Colon (tissue), 2 donors: ENCODE measurements around the gene GDF2.

Experiments
- FAIRE-seq: peaks from 2 replicates; lab custom pipeline; 2012; peaks lifted over from hg19 to GRCh38; lab: Jason Lieb, UNC
- donor health status: control.
- donor health status: control.

The GDF2 gene

DNA sequence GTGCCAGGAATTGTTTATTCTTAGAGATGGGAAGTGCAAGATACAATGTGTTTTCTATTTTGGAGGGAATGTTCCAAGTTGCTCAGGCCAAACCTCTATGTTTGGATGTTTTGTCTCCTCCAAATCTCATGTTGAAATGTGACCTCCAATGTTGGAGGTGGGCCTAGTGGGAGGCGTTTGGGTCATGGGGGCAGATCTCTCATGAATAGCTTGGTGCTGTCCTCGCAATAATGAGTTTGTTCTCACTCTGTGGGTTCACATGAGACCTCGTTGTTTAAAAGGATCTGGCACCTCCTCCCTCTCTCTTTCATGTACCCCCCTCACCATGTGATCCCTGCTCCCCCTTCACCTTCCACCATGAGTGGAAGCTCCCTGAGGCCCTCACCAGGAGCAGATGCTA lies 30.6 kb upstream of the GDF2 start:
- FAIRE-seq, result no peak

DNA sequence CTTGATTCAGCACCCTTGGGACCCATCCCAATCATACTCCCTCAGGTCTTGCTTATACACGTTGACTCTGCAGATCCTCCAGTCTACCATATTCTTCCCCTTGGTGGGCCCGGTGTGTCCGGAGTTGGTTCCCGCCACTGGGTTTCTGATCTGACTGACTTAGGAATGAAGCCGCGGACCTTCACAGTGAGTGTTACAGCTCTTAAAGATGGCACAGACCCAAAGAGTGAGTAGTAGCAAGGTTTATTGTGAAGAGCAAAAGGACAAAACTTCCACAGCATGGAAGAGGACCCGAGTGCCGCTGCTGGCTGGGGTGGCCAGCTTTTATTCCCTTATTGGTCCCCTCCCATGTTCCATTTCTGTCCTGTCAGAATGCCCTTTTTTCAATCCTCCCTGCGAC lies 28.2 kb upstream of the GDF2 start:
- FAIRE-seq, result no peak

DNA sequence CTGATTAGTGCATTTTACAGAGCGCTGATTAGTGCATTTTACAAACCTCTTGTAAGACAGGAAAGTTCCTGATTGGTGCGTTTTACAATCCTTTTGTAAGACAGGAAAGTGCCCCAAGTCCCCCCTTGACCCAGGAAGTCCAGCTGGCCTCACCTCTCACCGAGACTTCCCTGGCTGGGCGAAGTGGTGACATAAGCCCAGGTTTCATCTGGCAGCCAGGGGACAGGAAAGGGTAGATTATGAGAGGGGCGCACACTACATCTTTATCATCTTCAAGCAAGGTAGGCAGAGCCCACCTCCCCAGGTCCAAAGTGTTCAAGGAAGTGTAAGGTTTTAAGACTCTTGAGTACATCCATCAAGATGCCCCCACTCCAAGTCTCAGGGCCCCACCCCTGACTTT lies 27.8 kb upstream of the GDF2 start:
- FAIRE-seq, result no peak

DNA sequence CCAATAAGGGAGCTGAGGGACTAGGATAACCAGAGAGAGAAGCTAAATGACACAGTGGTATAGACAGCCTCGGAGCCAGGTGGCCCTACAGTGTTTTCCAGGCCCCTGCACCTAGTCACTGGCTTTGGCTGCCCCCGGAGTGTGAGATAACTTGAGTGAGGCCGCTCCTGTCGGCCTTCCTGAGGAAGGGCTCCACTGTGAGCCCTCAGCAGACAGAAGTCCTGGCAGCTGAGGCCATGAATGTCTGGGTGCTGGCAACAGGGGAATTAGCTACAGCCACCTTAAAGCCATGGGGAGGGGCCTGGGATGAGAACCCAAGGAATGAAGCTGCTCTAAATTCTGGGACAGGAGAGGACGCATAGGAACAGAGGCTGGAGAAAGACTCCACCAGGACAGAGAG lies 26.8 kb upstream of the GDF2 start:
- FAIRE-seq, result no peak

DNA sequence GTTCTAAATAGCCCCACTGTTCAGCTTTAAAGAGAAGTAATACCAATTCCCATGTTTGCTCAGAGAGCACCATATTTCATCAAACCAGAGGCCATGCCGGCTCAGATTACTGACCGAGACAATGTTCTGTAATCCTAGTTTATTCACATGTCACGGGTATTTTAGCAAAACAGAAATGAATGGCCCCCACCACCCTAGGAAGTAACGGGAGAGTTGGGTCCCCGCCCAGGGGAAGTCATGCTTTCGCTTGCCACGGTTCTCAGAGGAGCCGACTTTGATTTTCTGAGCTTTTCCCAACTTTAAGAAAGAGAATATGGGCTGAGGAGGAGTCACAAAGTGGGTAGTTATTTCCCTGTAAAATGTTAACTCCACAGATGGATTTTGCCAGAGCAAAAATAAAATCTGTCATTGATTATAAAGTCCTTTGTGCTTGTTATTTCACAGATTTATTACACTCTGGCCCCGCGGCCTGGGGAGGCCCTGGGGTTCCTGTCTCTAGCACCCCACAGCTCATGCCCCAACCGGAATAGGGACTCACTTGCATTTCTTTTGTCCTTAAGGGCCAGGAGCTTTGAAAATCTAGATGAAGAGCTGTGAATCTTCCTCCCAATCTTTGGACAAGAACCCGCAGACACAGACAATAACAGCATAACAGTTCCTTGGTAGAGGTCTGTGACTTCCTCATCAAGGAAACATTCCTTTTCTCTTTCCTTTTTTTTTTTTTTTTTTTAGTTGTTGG lies 25.9 kb upstream of the GDF2 start:
- no peak for FAIRE-seq

DNA sequence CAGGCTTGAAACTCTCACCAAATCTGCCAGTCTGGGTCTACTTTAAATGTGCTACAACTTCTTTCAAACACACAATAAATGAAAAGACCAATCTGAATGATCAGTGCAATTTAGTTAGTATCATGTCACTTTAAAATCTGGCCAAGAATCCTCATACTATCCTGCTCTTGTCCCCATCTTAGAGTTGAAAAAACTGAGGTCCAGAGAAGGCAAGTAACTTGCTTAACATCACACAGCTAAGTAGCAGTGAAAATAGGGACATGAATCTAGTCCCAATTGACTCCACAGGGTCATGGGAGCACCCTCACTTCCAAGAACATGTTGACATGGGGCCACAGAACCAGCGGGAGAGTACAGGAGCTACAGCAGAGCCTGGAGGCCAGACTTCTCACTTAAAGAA lies 25.3 kb upstream of the GDF2 start:
- FAIRE-seq, result no peak

DNA sequence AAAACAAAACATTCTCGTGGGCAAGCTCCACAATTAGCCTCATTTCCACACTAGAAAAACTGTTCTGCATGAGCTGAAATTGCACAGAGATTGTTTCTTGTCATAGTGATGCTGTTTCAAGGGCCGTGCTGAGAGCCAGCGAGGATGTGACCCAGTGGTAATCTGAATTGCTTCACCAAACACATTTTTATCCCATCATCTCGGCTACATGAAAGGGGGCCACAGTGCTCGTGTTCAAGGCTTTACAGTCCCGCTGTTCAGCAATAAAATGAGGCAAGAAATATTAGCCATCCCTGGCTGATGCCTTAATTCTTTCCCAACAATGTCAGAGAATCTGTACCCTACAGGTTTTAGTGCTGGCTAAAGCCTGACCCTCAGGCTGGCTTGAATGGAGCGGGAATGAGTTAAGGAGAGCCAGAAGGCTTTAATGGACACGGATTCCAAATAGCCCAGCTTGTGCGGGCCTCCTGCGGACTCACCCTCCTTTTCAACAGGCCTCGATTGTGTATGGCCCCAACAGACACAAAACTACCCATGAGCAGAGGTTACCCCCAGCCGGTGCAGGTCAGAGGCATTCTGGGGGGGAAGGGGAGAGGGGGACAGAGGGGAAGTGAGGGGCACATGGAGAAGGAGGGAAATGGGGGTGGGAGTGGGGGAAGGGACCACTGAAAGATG lies 24.3 kb upstream of the GDF2 start:
- FAIRE-seq, result no peak

DNA sequence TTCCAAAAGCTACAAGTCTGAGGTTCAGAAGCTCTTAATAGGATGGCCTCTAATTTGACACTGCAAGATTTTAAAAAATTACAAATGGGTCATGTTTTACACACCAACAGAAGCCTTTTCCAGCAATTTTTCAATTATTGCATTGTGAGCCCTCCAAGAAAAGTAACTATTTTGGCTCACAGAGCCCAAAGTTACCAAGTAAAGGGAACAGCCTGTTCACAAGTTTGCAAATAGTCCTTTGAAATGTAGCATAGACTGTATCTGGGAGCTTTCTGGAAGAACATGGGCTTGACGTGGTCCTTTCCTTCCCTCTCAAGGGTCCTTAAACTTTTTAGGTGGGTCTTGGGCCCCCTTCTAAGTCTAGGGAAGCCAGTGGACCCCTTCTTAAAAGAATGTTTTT lies 23.5 kb upstream of the GDF2 start:
- no peak for FAIRE-seq

DNA sequence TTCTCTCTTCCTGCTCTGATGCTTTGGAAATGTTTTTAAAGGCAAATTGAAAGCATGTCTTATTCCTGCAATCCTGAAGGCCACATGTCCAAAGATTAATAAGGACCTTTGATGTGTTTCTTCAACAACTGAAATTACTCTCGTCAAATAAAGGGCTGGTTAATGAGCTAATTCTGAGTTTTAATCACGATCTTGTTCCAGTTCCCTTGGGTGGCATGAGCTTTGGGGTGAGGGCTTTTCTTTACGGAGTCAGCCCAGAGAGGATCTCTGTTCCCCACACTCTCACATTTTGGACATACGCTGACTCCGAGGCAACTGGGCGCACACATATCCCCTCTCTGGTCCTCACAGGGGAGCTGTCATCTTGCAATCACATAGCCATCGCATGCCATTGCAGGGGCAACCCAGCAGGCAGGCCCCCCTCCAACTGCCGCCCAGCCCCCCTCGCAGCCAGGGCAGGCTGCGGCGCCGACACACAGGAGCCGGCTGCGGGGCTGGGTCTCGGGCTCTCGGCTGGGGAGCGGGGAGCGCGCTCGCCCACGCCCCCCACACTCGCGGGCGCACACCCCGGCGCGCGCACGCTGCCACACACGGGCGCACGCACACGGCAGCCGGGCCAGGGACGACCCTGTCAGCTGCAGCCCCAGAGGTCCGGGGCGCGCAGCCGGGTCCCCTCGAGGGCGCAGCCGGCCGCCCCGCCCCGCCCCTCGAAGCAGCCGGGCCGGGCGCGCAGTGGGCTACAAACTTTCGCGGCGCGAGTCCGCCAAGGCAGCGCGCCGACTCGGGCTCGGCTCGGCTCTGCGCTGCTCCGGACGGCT lies 22.4 kb upstream of the GDF2 start, which contains the start of gene GDF10:
TSS of gene GDF10 (plus strand) at position 587 of the 818 bp plus-strand sequence. CDS start 455 bp downstream, outside the sequence.
- FAIRE-seq, result no peak

DNA sequence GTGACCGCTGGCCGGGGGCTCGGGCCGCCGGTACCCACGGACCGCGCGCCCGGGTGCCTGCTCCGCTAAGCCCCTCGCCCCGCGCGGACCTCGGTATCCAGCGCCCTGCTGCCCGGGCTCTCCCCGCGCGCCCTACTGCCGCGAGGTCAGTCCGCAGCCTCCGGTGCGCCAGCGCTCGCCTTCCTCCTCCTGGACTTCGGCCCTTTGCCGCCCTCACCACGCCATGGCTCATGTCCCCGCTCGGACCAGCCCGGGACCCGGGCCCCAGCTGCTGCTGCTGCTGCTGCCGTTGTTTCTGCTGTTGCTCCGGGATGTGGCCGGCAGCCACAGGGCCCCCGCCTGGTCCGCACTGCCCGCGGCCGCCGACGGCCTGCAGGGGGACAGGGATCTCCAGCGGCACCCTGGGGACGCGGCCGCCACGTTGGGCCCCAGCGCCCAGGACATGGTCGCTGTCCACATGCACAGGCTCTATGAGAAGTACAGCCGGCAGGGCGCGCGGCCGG lies 21.8 kb upstream of the GDF2 start:
- FAIRE-seq, result no peak

DNA sequence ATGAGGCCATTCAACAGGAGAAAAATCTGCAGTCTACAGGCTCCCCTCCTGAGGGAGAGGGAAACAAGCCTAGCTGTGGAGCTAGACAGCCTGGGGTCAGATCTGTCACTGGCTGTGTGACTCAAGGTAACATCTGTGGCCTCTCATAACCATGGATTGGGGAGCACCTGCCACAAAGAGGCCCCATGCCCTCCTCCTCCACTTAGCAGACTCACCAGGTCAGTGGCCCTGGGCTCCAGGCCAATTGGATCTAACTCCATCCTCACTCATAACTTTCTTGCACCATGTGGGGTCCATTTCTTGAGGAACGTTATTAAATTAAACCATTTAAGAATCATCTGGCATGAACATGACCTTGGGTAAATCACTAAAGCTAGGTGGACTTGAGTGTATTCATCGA lies 20.4 kb upstream of the GDF2 start:
- FAIRE-seq, result no peak

DNA sequence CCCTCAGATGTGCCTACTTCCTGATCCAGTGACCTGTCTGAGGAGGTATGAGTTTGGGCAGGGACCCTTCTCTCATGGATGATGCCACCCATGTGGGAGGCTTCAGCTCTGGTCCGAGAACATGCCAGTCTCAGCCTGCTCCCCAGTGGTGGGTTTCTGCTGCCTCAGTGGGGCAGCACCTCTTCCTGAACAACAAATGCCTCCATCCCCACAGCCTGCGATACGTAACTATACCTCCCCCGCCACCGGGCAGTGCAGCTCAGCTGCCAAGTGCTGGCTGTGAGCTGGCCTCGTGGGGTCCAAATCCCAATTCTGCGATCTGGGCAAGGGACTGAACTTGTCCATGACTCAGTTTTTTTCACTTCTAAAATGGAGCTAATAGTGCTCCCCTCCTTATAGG lies 19.1 kb upstream of the GDF2 start:
- FAIRE-seq, result no peak

DNA sequence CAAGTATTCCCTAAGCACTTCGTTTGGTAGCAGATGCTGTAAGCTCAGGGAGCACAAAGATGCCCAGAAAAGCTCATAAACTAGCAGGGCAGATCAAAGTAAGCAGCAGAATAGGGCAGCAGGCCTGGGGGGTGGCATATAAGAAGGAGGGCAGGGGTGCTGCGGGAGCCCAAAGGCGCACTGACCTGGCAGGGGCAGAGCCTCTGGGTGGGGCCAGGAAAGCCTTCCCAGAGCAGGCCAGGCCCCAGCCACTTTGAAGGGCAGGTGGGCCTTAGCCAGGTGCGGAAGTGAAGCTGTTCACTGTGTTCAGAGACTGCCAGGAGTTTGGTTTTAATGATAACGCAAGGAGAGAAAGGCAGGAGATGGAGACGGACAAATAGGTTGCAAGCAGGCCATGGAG lies 18.4 kb upstream of the GDF2 start:
- FAIRE-seq, result no peak

DNA sequence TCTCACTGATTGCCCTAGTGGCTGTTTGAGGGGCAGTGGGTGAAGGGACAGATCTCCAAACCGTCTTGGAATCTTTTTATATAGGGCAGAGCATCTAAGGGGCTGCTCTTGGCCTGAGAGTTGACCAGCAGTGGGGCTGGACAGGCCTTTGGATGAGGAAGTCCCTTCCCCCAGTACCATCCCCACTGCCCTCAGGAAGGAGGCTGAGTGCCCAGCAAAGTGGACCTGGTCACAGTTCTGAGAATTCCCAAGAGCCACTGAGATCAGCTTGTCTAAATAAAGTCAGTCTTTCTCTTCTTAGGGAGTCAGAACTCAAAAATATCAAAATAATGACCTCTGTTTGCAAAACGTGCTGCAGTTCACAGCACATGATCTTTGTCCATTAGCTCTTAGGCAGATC lies 16.7 kb upstream of the GDF2 start:
- FAIRE-seq, result no peak

DNA sequence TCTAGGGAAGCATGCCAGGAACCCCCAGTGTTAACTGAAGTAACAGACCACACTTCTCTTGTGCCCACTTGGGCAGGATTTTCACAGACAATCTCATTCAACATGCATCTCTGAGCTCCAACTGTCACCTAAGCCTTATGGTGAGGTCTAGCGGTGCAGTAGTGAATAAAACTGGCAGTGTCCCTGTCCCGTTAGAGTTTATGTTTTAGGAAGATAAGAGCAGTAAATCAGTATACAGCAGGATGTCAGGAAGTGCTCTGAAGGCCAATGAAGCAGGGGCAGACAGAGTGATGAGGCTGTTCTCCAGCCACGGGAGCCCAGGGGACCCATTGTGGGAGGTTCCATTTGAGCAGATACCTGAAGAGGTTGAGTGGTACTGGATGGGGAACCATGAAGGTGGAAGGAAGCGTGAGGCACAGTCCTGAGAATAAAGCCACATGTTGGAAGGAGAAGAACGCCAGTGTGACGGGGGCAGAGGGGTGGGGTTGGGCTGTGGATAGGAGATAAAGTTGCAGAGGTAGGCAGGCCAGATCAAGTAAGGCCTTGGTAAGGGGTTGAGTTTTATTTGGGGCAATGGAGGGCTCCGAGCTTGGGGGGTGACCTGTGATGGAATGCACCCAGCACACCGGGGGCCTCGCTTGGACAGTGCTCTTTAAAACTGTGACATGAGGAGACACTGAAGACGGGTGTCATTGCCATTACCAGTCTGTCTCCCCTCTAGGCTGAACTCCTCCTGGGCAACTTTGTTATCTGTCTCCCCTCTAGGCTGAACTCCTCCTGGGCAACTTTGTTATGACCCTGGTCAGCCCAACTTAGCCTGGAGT lies 15.7 kb upstream of the GDF2 start:
- FAIRE-seq, result no peak

DNA sequence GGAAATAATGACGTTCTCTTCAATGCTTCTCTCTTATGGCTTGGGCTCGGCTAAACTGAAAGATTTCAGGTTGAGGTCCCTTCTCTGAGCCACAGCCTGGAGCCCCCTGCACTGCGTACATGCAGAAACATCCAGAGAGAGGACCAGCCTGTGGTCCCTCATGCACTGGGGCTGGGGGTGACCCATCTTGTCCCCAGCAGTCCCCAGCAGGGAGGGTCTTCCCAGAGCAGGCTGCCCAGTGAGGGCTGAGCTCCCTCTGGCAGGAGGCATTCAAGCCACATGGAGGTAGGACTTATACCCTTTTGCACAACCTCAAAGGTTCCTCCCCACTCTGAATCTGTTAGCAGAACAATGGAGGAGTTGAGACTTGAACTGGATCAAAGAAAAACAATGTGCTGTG lies 14.9 kb upstream of the GDF2 start:
- FAIRE-seq, result no peak

DNA sequence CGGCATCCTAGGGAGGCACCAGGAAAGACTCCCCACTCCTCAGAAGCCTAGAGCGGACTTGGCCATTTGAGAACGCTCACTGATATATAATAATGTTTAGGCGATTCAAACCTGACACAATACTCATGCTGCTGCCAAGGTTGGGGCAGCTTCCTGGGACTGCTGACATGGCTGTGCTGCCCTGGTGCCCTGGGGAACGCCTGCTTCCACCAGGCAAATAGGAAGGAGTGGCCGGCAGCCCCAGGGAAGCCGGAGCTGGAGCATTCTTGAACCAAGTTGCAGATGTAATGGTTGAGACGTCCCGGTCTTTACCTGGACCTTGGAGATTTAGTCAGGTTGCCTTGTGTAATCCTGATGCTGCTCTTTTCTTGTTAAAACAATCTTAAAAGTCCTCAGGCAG lies 13.5 kb upstream of the GDF2 start:
- no peak for FAIRE-seq

DNA sequence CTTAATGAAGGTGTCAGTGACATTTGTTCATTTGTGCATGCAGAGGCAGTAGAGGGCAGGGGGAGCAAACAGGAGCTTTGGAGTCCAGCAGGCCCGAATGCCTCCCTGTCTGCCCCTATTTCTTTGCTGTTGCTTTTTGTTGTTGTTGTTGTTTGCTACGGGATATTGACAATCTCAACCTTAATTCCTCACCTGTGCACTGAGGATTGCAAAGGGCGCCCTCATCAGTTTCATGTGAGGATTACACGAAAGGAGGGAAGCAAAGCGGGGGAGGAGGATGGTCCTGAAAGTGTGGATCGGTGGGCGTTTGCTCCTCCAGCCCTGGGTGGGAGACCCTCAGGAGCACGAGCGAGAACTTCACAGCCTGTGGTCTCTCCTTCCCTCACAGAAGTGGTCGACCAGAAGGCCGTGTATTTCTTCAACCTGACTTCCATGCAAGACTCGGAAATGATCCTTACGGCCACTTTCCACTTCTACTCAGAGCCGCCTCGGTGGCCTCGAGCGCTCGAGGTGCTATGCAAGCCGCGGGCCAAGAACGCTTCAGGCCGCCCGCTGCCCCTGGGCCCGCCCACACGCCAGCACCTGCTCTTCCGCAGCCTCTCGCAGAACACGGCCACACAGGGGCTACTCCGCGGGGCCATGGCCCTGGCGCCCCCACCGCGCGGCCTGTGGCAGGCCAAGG lies 12.7 kb upstream of the GDF2 start:
- no peak for FAIRE-seq

DNA sequence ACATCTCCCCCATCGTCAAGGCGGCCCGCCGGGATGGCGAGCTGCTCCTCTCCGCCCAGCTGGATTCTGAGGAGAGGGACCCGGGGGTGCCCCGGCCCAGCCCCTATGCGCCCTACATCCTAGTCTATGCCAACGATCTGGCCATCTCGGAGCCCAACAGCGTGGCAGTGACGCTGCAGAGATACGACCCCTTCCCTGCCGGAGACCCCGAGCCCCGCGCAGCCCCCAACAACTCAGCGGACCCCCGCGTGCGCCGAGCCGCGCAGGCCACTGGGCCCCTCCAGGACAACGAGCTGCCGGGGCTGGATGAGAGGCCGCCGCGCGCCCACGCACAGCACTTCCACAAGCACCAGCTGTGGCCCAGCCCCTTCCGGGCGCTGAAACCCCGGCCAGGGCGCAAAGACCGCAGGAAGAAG lies 12.2 kb upstream of the GDF2 start:
- FAIRE-seq, result no peak

DNA sequence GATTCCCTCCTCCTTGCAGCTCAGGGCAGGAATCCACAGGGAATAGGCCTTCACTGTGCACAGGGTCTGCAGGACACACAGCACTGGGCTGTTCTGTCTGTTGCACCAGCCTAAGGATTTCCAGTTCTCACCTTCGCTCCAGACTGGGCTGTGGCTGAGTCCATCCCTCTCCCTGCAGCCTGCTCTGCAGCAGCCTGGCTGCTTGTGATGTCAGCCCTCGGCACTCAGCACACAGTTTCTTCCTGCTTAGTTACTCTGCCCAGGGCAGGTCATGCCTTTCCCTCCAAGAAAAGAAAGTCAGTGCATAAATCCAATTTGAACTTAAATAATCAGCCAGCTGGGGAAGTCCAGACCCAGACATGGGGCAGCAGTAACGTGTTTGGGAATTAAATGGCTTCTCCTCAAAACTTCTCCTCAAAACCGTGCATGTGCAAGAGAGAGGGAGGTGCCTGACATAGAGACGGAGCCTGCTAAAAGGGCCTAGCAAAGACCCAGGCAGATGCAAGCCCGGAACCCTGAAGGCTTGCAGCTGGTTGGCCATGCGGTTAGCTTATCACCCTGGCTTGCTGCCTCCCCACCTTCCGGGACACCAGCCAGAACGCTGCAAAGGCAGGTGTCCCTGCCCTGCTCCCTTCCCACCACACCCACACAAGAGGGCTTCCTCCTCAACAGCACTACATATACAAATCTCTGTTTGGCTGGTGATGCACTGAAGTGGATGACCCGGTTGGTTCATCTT lies 10.9 kb upstream of the GDF2 start:
- no peak for FAIRE-seq
